Measurements from ENCODE around the gene DYNLRB1. TPM values are rescaled to one million over a fixed set of nuclear protein-coding genes. Genes with fewer than 3 reads are reported as not detected.

Gene DYNLRB1
- total and polyA plus RNA-seq, 4 donors, result 120 to 305 (median 223) TPM

- DNase-seq, result peak; percentile 12 to 56
- 67 to 68% methylated on average over 15 of the region's 15 CpGs for WGBS, 2 donors
- ATAC-seq (ENCODE audit: low FRiP score), result no peak
- Histone ChIP-seq H3K4me3 (ENCODE audit: low read length in 2 of 2) (no peak overlapping the region), H3K27me3 (ENCODE audit: control insufficient read depth in 1 of 2, insufficient read depth in 2 of 2, low read length in 1 of 2) (no peaks in the 10 kb centered on the region), H3K9me3 (ENCODE audit: control insufficient read depth, low read length) (no peaks in the 10 kb centered on the region), H3K36me3 (ENCODE audit: control insufficient read depth in 1 of 2, insufficient read depth in 2 of 2, low read length in 1 of 2) (peaks cover 0 to 7% of the 10 kb centered on the region in 2 donors), H3K4me1 (ENCODE audit: control insufficient read depth in 1 of 2, insufficient read depth in 2 of 2, low read length in 2 of 2) (no peaks in the 10 kb centered on the region), H3K27ac (ENCODE audit: low read depth in 1 of 2, low read length in 2 of 2) (no peak overlapping the region)
- intact Hi-C loops (cut with DNase I), result no loop called here
Measured at GRCh38 chr20:34540596-34541263, 24.5 kb downstream of the DYNLRB1 start.

- Histone ChIP-seq H3K4me3 (ENCODE audit: low read length in 2 of 2) (no peak overlapping the region), H3K4me1 (ENCODE audit: control insufficient read depth in 1 of 2, insufficient read depth in 2 of 2, low read length in 2 of 2) (no peaks in the 10 kb centered on the region), H3K27ac (ENCODE audit: low read depth in 1 of 2, low read length in 2 of 2) (no peak overlapping the region), H3K27me3 (ENCODE audit: control insufficient read depth in 1 of 2, insufficient read depth in 2 of 2, low read length in 1 of 2) (no peaks in the 10 kb centered on the region), H3K9me3 (ENCODE audit: control insufficient read depth, low read length) (no peaks in the 10 kb centered on the region), H3K36me3 (ENCODE audit: control insufficient read depth in 1 of 2, insufficient read depth in 2 of 2, low read length in 1 of 2) (peaks cover 0 to 3% of the 10 kb centered on the region in 2 donors)
- 87 to 91% methylated on average over 13 of the region's 13 CpGs for WGBS, 2 donors
- ATAC-seq (ENCODE audit: low FRiP score), result no peak
- intact Hi-C loops (cut with DNase I), result no loop called here
- peak in 1 of 2 donors; percentile 51 for DNase-seq
Measured at GRCh38 chr20:34541264-34541901, 25.2 kb downstream of the DYNLRB1 start.

DNA sequence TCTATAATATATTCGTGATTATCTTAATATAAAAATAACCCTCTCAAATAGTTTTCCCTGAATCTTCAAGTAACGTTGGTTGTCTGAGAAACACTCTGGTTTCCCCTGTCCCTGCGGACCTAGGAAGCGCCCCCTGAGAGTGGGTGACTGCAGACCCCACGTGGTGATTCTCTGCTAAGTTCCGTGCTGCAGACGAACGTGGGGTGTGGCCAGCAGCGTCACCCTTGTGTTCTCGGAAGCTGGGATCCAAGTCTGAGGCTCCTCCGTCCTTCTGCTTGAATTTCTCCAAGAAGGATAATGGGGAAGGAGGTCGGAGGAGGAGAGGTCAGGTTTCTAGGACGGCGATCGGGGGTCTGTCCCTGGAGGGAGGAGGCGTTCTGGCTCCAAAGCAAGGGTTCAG is 25.7 kb downstream of the DYNLRB1 start:
- no peaks in the 10 kb centered on the region for H3K9me3 ChIP-seq (ENCODE audit: control insufficient read depth, low read length)
- H3K4me1 ChIP-seq (ENCODE audit: control insufficient read depth in 1 of 2, insufficient read depth in 2 of 2, low read length in 2 of 2), result no peaks in the 10 kb centered on the region
- ATAC-seq (ENCODE audit: low FRiP score) (no peak), DNase-seq (peak in 1 of 2 donors; percentile 50)
- intact Hi-C loops (cut with DNase I), result no loop called here
- H3K27me3 ChIP-seq (ENCODE audit: control insufficient read depth in 1 of 2, insufficient read depth in 2 of 2, low read length in 1 of 2), result no peaks in the 10 kb centered on the region
- WGBS, 2 donors, result 71 to 77% methylated on average over 16 of the region's 16 CpGs
- peaks cover 0 to 3% of the 10 kb centered on the region in 2 donors for H3K36me3 ChIP-seq (ENCODE audit: control insufficient read depth in 1 of 2, insufficient read depth in 2 of 2, low read length in 1 of 2)
- H3K4me3 ChIP-seq (ENCODE audit: low read length in 2 of 2), result no peak overlapping the region
- no peak overlapping the region for H3K27ac ChIP-seq (ENCODE audit: low read depth in 1 of 2, low read length in 2 of 2)

- Histone ChIP-seq H3K27ac (ENCODE audit: low read depth in 1 of 2, low read length in 2 of 2) (no peak overlapping the region), H3K4me3 (ENCODE audit: low read length in 2 of 2) (no peak overlapping the region), H3K9me3 (ENCODE audit: control insufficient read depth, low read length) (no peaks in the 10 kb centered on the region), H3K27me3 (ENCODE audit: control insufficient read depth in 1 of 2, insufficient read depth in 2 of 2, low read length in 1 of 2) (no peaks in the 10 kb centered on the region), H3K36me3 (ENCODE audit: control insufficient read depth in 1 of 2, insufficient read depth in 2 of 2, low read length in 1 of 2) (peaks cover 0 to 3% of the 10 kb centered on the region in 2 donors), H3K4me1 (ENCODE audit: control insufficient read depth in 1 of 2, insufficient read depth in 2 of 2, low read length in 2 of 2) (no peaks in the 10 kb centered on the region)
- 95 to 97% methylated on average over 6 of the region's 6 CpGs for WGBS, 2 donors
- ATAC-seq (ENCODE audit: low FRiP score) (no peak), DNase-seq (no peak)
- intact Hi-C loops (cut with DNase I), result no loop called here
Measured at GRCh38 chr20:34542439-34542838, 26.2 kb downstream of the DYNLRB1 start.

GRCh38 chr20:34543463-34544056 is 27.3 kb downstream of the DYNLRB1 start:
- no peak for ATAC-seq (ENCODE audit: low FRiP score)
- Histone ChIP-seq H3K4me3 (ENCODE audit: low read length in 2 of 2) (no peak overlapping the region), H3K9me3 (ENCODE audit: control insufficient read depth, low read length) (no peaks in the 10 kb centered on the region), H3K27ac (ENCODE audit: low read depth in 1 of 2, low read length in 2 of 2) (no peak overlapping the region), H3K36me3 (ENCODE audit: control insufficient read depth in 1 of 2, insufficient read depth in 2 of 2, low read length in 1 of 2) (peaks cover 0 to 3% of the 10 kb centered on the region in 2 donors), H3K4me1 (ENCODE audit: control insufficient read depth in 1 of 2, insufficient read depth in 2 of 2, low read length in 2 of 2) (no peaks in the 10 kb centered on the region), H3K27me3 (ENCODE audit: control insufficient read depth in 1 of 2, insufficient read depth in 2 of 2, low read length in 1 of 2) (no peaks in the 10 kb centered on the region)
- intact Hi-C loops (cut with DNase I), result no loop called here
- 74 to 77% methylated on average over 12 of the region's 12 CpGs for WGBS, 2 donors
- peak in 1 of 2 donors; percentile 55 for DNase-seq

DNA sequence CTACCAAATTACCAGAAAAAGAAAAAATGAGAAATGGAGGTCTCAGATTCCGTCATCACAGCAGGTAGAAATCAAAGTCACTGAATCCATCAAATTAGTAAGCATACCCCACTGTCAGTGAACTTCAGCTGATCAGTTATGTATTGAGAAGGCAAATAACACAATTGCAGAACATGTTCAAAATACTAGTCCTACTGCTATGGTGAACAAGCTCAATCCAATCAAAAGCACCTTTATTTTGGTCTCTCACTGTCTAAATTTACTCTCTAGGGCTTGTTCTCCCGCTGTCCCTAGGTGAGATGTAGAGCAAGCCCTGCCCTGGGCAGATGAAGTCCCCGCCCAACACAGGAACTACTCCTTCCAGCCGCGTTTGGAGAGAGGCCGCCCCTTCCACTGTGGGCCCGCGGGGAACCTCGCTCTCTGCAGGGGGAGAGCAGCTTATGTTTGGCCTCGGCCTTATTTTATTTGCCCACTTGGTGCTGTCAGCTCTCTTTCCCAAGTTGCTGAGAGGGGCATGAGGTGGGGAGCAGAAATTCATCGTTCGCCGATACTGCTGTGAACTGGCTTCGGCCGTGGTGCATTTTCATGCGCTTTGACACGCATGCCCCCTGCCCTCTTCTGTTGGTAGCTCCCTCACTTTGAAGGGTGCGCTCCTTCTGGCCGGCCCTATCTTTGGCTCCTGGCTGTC is 28.0 kb downstream of the DYNLRB1 start:
- DNase-seq (no peak), ATAC-seq (ENCODE audit: low FRiP score) (no peak)
- H3K4me3 ChIP-seq (ENCODE audit: low read length in 2 of 2), result no peak overlapping the region
- no peak overlapping the region for H3K27ac ChIP-seq (ENCODE audit: low read depth in 1 of 2, low read length in 2 of 2)
- WGBS, 2 donors, result 24 to 30% methylated on average over 19 of the region's 19 CpGs
- H3K27me3 ChIP-seq (ENCODE audit: control insufficient read depth in 1 of 2, insufficient read depth in 2 of 2, low read length in 1 of 2), result no peaks in the 10 kb centered on the region
- no peaks in the 10 kb centered on the region for H3K4me1 ChIP-seq (ENCODE audit: control insufficient read depth in 1 of 2, insufficient read depth in 2 of 2, low read length in 2 of 2)
- intact Hi-C loops (cut with DNase I), result no loop called here
- H3K36me3 ChIP-seq (ENCODE audit: control insufficient read depth in 1 of 2, insufficient read depth in 2 of 2, low read length in 1 of 2), result peaks cover 0 to 3% of the 10 kb centered on the region in 2 donors
- H3K9me3 ChIP-seq (ENCODE audit: control insufficient read depth, low read length), result no peaks in the 10 kb centered on the region

DNA sequence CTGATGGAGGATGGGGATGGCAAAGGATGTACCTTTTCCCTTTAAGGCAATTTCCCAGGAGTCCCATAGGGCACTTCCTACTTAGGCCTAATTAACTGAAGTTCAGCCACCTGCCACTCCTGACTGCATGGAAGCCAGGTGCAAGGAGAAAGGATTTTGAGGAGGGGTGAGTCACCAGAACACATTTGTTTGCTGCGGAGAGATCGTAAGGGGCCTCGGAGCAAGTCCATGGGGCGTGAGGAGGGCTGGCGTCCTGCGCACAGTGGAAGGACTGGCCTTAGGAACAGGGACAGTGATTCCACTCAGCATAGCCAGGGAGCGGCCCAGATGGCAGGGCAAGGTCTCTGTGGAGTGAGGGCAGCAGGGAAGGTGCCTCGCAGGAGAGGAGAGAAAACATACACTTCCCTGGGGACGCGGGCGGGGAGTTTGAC is 30.5 kb downstream of the DYNLRB1 start:
- Histone ChIP-seq H3K36me3 (ENCODE audit: control insufficient read depth in 1 of 2, insufficient read depth in 2 of 2, low read length in 1 of 2) (no peaks in the 10 kb centered on the region), H3K4me3 (ENCODE audit: low read length in 2 of 2) (no peak overlapping the region)
- 86 to 92% methylated on average over 11 of the region's 11 CpGs for WGBS, 2 donors

DNA sequence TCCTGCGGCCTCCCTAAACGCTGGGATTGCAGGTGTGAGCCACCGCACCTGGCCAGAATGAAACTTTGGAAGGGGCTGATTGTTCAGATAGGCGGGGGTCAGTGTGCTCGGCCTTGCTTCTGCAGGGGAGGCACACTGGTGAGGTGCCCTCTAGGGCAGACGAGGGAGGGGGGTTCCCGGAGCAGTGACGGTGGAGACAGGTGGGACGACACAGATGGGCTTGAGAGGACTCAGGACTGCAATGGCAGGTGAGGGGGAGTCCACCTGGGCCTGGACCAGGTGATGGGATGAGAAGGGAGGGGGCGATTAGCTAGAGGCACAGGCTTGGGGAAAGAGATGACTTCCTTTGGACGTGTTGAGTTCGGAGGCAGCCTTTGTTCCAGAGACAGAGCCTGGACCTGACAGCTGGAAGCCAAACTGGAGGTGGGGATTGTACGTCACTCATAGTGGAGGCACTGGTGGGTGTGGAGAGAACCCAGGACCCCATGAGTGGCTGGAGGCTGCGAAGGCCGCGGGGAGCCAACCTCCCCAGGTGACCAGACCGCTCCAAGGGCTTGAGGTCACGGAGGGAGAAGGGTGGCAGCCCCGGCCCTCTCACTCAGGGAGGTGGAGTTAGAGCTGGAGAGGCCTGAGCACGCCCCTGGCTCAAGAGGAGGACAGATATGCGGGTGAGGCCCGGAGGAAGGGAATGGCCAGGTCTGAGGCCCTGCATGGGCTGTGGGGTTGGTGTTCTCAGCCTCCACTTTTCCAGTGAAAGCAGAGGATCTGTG is 31.8 kb downstream of the DYNLRB1 start:
- Histone ChIP-seq H3K4me1 (ENCODE audit: control insufficient read depth in 1 of 2, insufficient read depth in 2 of 2, low read length in 2 of 2) (no peaks in the 10 kb centered on the region), H3K27ac (ENCODE audit: low read depth in 1 of 2, low read length in 2 of 2) (no peak overlapping the region), H3K27me3 (ENCODE audit: control insufficient read depth in 1 of 2, insufficient read depth in 2 of 2, low read length in 1 of 2) (no peaks in the 10 kb centered on the region), H3K36me3 (ENCODE audit: control insufficient read depth in 1 of 2, insufficient read depth in 2 of 2, low read length in 1 of 2) (no peaks in the 10 kb centered on the region), H3K9me3 (ENCODE audit: control insufficient read depth, low read length) (no peaks in the 10 kb centered on the region), H3K4me3 (ENCODE audit: low read length in 2 of 2) (no peak overlapping the region)
- intact Hi-C loops (cut with DNase I), result no loop called here
- ATAC-seq (ENCODE audit: low FRiP score), result peak; percentile 21
- WGBS, 2 donors, result 92 to 95% methylated on average over 22 of the region's 22 CpGs
- DNase-seq, result no peak

More for the DNA sequence above, 30.5 kb downstream of the DYNLRB1 start:
- DNase-seq (no peak), ATAC-seq (ENCODE audit: low FRiP score) (no peak)
- H3K27ac ChIP-seq (ENCODE audit: low read depth in 1 of 2, low read length in 2 of 2), result no peak overlapping the region
- H3K27me3 ChIP-seq (ENCODE audit: control insufficient read depth in 1 of 2, insufficient read depth in 2 of 2, low read length in 1 of 2), result no peaks in the 10 kb centered on the region
- intact Hi-C loops (cut with DNase I), result no loop called here
- H3K9me3 ChIP-seq (ENCODE audit: control insufficient read depth, low read length), result no peaks in the 10 kb centered on the region
- no peaks in the 10 kb centered on the region for H3K4me1 ChIP-seq (ENCODE audit: control insufficient read depth in 1 of 2, insufficient read depth in 2 of 2, low read length in 2 of 2)
